HG02763 (cell line): ENCODE results near the gene COPS9.

ENCODE experiments used
- ATAC-seq: cut with Tn5 transposase; IDR thresholded peaks from one replicate; pipeline ENCODE4 v1.9.1; 2021; ENCODE audit warnings: mild to moderate bottlenecking, moderate library complexity; ENCODE audit not compliant: unreplicated experiment

The COPS9 gene

GRCh38 chr2:240136013-240136670 is at the start of gene COPS9:
TSS of gene COPS9 (minus strand) at chr2:240136305. CDS start at chr2:240136284, 21 bp downstream.
- ATAC-seq = peak; percentile 87

DNA sequence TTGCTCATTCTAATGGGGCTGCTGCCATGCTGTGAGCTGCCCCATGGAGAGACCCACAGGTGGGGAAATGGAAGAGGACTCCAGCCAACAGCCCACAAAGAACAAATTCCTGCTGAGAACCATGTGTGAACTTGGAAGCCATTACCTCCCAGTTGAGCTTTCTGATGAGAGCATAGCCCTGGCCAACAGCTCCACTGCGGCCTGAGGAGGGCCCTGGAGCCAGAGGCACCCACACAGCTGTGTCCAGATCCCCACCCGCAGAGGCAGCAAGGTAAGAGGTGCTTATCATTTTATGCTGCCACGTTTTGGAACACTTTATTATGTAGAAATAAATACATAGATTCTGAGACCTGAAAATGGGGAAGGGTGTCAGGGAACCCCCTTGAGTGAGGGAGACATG is 48.6 kb upstream of the COPS9 start:
- no peak for ATAC-seq

- ATAC-seq = no peak
Observed at GRCh38 chr2:240183875-240184590, 47.9 kb upstream of the COPS9 start.

- ATAC-seq = no peak
Observed at GRCh38 chr2:240183006-240183874, 47.1 kb upstream of the COPS9 start.

DNA sequence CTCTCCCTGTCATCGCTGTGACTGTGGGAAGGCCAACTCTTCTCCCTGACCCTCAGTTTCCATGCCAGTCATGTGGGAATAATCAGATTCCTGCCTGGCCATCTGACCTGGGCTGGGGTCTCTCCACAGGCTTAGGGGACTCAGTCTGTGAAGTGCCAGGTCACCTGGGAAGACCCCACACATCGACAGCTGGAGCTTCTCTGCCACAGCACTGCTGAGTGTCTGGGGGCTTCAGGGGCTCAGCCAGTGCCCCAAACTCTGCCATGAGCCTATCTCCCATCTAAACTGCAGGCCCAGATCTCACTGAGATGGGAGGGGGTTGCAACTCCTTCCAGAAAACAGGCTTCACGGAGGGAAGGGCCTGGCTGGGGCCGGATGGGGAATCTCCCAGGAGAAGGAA is 46.4 kb upstream of the COPS9 start:
- ATAC-seq = no peak

- ATAC-seq = no peak
Observed at GRCh38 chr2:240182001-240182400, 45.9 kb upstream of the COPS9 start.

DNA sequence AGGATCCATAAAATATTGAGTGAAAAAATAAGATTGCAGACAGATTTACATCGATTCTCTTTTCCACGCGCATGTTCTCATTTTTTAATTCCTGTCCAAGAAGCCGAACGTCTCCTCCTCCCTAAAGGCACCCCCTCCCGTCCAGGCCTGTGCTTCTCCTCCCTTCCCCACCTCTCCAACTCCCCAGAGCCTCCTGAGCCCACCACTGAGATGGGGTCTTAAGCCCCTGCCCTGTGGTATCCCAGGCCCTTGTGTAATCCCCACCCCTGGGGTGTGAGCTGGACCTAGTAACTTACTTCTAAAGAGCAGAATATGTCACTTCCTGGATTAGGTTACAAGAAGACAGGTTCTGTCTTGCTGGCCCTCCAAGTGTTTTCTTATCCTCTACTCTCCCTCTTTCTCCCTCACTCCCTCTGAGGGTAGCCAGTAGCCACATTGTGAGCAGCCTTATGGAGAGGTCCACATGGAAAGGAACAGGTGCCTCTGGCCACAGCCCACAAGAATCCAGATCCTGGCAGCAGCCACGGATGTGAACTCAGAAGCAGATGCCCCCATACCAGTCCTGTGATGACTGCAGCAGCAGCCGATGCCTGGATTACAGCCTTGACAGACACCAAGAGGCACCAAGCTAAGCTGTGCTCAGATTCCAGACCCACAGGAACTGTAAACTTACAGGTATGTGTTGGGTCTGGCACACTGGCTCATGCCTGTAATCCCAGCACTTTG is 44.0 kb upstream of the COPS9 start:
- no peak for ATAC-seq

- no peak for ATAC-seq
Observed at GRCh38 chr2:240179186-240179815, 43.2 kb upstream of the COPS9 start.

- no peak for ATAC-seq
Observed at GRCh38 chr2:240178564-240178963, 42.5 kb upstream of the COPS9 start.

- no peak for ATAC-seq
Observed at GRCh38 chr2:240174496-240174895, 38.4 kb upstream of the COPS9 start.

- no peak for ATAC-seq
Observed at GRCh38 chr2:240172071-240172895, 36.2 kb upstream of the COPS9 start.

- no peak for ATAC-seq
Observed at GRCh38 chr2:240170883-240171282, 34.8 kb upstream of the COPS9 start.

- no peak for ATAC-seq
Observed at GRCh38 chr2:240170354-240170735, 34.2 kb upstream of the COPS9 start.

DNA sequence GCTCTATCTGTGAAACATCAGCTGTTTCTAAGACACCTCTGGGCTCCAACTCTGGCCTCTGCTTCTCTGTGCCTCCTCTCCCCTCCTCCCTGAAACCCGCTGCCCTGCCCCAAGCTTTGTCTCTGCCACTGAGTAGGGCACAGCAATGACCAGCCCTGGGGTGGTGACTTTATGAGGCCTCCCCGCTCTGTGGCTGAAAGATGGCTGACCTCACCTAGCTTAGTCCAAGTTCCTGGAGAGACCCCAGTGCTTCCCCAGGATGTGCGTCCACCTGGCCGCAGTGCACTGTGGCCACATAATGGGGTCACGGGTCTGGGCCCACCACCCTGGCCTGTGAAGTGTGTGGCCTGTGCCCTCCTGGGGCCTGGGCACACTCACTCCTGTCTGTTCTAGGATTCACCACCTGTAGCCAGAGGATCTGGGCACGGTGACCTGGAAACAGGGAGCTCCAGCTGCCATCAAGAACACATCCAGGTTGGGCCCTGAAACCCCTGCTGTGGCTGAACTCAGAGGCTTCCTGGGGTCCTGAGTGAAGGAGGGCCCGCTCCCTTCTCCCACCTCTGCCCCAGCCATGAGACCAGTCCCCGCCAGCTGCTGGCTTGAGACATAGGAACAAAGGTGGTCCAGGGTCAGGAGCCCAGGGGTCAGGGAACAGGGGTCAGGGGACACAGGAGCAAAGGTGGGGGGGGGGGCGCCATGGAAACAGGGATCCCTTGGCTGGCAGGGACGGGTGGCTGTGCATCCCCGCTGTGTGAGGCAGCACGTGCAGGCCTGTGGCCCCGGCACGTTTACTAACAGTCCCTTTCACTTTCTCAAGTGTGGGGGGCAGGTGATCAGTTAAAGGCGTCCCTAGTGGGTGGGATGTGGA is 33.6 kb upstream of the COPS9 start:
- no peak for ATAC-seq

DNA sequence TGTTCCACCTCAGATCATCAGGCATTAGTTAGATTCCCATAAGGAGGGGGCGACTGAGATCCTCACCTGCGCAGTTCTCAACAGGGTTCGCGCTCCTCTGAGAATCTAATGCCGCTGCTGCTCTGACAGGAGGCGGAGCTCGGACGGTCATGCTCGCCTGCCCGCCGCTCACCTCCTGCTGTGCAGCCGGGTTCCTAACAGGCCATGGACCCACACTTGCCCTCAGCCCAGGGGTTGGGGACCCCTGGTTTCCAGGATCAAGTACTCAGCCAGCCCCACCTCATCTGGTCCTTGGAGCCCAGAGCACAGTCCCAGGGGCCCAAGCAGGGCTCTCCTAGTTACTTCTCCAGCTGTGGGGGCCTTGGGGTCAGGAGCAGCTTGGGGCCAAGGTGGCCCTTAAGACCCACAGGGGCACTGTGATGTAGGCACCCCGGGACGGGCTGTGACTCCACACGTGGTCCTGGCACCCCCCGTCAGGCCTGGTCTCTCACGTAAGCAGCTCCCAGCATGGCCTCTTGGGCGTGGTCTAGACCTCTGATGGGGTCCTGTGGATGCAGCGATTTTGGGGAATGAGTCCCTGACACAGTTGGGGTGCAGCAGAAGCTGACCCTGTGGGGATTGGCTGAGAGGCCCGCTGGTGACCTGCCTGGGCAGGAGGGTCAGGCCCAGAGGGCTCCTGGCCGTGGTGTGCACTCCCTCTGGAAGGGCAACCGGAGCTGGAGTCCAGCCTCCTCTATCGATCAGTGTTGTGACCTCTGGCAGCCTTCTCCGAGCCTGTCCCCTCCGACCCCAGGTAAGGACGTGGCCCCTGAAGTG is 32.6 kb upstream of the COPS9 start:
- ATAC-seq = no peak

GRCh38 chr2:240168041-240168440 is 31.9 kb upstream of the COPS9 start:
- no peak for ATAC-seq

DNA sequence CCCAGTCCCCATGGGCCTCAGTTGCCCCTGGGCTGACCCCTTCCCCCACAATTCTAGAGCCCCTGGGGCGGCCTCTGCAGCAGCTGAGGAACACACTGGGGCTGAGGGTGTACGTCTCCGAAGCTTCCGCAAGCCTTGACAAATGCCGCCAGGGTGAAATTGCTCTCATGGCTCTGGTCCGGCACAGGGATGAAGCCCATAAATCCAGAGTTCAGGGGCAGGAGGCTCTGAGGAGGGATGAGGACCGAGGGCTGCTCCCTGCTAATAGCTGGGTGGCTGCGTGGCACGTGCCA is 31.4 kb upstream of the COPS9 start:
- ATAC-seq = no peak
